HG03442 (cell line): ENCODE results near the gene RUFY4.

Experiments used
- ATAC-seq: cut with Tn5 transposase; IDR thresholded peaks from one replicate; pipeline ENCODE4 v1.9.1; 2021; ENCODE audit warnings: mild to moderate bottlenecking, moderate library complexity; ENCODE audit not compliant: unreplicated experiment

The RUFY4 gene

DNA sequence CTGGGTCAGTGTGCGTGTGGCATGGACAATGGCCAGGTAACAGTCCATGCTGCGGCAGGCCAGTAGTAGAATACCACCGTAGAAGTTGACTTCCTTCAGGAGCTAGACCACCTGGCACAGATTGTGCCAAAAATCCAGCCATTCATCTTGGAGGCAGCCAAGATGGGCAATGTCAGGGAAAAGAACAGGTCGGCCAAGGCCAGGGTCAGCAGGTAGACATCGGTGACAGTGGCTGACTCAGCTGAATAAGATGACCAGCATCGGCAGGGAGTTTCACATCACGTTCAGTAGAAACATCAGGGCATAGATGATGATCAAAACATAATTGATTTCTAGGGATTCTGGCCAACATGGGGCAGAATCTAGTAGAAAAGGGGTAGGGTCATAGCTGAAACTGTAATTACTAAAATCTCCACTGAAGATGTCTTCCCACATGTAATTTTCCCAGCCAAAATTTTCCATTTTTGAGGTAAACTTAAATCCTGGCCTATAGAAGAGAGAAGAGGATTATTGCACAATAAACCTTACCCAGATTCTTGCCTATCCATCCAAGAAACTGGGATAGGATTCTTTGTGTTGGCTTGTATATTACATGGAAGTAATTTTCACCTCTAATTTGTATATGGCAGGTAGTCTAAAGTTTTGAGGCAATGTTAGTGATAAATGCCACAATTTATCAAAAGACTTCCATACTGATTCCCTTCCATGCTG, 7.9 kb upstream of the RUFY4 start:
- no peak for ATAC-seq

DNA sequence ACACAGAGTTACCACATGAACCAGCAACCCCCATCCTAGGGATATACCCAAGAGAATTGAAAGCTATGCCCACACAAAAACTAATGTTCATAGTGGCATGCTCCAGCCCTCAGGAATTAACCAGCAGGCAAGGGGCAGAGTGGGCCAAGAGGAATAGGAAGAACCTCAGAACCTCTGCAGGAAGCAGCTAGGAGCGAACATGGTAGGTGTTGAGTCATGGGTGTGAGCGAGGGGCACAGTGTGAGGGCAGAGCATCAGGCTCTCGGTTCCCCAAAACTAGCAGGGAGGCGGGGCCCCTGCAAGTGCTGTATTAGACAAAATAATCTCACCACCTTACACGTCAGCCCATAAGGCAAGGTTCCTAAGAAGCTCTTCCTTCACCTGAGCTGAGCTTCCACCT, 5.6 kb upstream of the RUFY4 start:
- ATAC-seq = peak; percentile 84

DNA sequence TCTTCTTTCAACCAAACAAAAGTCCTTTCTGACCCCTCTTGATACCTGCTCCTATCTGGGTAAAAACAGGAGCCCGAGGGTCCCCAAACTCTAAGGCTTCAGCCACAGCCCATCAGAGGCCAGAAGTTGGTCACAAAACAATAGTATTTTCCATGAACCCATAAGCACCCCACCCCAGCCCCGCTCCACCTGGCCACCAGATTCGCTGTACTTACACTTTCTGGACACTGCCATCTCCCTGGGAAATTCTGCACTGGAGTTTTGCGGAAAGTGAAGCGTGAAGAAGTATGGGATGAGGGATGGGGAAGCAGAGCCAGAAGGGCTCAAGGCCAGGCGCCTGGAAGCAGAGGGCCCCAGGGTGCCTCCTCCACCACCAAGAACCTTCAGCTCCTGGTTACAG, 5.2 kb upstream of the RUFY4 start:
- no peak for ATAC-seq

DNA sequence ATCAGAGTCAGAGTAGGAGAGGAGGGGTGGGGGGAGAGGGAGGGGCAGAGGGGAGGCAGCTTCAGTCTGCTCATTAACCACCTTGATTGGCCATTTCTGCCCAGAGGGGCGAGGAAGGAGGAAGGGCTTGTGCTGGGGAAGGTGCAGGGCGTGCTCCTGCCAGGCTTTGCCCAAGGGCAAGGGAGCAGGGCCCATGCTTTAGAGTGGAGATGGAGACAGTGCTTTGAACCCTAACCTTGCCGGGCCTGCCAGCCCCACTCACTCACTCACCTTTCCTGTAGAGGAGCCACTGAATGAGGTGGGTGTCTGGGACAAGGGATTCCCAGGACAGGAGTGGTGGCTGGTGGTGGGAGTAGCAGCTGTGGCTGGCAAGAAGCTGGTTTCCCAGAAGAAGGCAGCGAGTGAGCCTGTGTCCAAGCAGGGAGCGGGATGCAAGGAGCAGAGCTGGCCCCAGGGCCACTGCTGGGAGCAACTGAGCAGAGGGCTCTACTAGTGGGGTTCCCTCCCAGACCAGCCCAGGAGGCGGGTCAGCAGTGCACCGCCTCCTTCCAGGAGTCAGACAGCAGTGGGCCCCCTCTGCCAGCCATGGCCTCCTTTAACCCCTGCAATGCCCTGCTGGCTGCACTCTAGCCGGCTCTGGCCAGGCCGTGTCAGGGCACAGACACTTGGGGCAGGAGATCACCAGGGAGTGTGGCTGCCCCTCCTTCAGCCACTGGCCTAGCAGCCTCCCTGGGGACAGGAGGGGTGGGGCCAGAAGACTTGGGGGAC, 3.6 kb upstream of the RUFY4 start:
- no peak for ATAC-seq

DNA sequence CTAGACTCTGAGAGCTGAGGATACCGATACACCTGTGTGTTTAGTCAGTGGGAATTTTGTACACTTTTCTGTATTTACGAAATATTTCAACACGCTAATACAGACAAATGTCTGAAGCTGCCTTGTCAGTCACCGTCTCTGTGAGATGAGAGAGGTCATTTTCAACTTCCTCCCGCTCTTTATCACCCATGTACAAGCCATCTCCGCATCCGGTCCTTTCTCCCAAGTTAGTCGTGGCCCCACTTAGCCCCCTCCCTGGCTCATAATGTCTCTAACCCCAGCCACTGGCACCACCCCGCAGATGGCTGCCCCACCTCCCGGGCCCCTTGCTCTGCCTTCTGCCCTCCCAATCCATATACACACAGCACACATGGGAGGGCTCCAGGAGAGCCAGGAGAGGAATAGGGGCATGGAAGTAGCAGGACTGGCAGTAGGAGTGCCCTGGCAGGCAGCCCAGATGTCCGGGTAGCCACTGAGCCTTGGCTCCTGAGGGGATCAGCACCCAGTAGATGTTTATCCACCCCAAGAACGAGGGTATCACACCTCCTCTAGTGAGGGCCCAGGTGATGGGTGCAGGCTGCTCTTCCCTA, 2.0 kb upstream of the RUFY4 start:
- ATAC-seq = no peak

DNA sequence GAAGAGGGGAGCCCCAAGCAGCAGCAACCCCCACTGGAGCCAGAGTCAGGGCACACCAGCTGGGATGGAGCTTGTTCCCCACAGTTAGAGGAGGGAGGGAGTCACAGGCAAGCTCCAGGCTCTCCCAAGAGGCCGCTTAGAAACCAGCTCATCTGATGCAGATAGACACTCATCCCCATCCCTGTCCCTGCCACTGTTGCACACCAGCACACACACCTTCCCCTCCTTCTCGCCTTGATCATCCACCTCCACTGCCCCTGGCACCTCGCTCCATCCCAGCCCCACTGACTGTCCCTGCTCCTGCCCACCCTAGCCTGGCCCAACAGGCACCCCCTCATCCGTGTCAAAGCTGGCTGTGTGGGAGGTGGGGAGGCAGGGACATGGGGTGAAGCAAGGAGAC, 1.5 kb upstream of the RUFY4 start:
- ATAC-seq = no peak

- ATAC-seq = no peak
Observed at GRCh38 chr2:218069606-218070300, 700 bp downstream of the RUFY4 start.

DNA sequence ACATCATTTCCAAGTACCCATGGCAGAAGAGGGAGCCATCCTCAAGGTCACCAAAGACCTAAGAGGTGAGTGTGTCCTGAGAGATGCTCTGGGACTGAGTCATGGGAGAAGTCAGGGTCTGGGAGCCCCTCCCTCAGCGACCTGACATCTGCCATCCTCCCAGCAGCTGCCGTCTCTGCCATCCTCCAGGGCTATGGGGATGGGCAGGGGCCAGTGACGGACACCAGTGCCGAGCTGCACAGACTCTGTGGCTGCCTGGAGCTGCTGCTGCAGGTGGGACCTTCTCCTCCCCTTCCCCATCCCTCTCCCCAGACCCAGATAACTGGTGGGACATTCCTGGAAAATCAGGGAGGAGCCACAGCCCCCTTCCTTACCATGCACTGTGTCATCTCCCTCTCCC, 1.5 kb downstream of the RUFY4 start:
- ATAC-seq = no peak

- ATAC-seq = no peak
Observed at GRCh38 chr2:218071218-218071937, 2.3 kb downstream of the RUFY4 start.

- no peak for ATAC-seq
Observed at GRCh38 chr2:218072002-218072401, 2.9 kb downstream of the RUFY4 start.

GRCh38 chr2:218072478-218073024, 3.5 kb downstream of the RUFY4 start:
- ATAC-seq = no peak

DNA sequence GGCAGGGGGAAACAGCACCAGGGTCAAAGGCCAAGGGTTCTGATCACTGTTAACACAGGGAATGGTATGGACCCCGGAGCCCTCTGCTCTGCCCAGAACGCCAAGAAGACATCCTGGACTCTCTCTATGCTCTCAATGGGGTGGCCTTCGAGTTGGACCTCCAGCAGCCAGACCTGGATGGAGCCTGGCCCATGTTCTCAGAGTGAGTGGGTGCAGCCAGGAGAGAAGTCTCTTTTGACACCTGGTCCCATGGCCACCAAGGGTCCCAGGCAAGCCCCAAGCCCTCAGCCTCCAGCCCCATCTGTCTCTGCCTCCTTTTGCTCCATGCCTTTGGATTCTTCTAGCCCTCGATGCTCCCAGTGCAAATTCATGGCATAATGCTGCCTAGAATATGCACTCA, 4.1 kb downstream of the RUFY4 start:
- ATAC-seq = no peak

- peak; percentile 50 for ATAC-seq
Observed at GRCh38 chr2:218074031-218074430, 5.0 kb downstream of the RUFY4 start.

DNA sequence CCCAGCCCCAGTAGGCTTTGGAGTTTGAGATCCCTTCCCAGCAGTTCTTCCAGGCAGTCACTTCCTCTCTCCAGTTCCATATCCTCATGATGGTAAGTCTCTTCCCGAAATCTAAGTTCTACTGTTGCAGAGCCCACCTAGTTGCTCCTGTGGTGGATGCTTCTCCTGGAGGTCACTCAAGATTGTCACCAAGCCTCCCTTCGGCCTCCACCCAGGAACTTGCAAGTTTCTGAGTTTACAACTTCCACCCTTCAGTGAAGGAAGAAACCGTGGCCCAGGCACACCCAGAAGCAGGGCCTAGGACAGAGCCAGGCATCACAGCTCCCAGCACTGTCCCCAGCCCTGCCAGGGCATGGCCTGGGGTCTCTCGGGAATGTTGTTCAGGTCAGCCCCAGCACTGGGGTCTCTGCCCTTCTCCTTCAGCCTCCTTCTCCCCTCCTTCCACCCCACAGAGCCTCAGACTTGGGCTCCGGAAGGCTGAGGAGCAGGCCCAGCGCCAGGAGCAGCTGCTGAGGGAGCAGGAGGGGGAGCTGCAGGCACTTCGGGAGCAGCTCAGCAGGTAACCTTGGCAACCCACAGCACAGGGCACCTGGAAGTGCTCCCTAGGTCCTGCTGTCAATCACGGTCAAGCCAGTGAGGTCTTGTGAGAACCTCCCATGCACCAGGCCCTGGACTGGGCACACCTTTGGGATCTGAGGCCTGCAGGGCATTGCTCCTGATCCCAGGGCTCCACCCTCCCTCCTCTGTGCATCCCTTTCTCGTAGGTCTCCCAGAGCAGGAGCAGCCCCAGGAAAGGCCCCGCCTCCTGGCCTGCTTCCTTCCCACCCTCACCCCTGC, 7.1 kb downstream of the RUFY4 start:
- ATAC-seq = no peak

- no peak for ATAC-seq
Observed at GRCh38 chr2:218077464-218078216, 8.6 kb downstream of the RUFY4 start.

GRCh38 chr2:218079943-218080913, 11.2 kb downstream of the RUFY4 start:
- ATAC-seq = no peak

DNA sequence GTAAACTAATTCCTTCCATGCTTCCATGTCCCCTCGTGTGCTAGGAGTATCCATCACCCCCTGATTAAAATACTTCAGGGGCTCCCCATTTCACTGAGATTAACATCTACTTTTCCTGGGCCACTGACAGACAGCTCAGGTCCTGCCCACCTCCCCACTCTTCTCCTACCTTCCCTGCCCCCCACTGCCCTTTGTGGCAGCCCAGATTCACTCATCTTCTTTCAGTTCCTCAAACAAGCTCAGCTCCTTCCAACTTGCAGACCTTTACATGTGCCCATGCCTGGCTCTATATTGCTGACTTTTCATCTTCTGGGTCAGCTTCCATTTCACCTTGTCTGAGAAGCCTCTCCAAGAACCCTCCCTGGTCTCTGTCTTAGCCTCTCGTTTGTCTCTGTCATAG, 12.0 kb downstream of the RUFY4 start:
- peak; percentile 94 for ATAC-seq

DNA sequence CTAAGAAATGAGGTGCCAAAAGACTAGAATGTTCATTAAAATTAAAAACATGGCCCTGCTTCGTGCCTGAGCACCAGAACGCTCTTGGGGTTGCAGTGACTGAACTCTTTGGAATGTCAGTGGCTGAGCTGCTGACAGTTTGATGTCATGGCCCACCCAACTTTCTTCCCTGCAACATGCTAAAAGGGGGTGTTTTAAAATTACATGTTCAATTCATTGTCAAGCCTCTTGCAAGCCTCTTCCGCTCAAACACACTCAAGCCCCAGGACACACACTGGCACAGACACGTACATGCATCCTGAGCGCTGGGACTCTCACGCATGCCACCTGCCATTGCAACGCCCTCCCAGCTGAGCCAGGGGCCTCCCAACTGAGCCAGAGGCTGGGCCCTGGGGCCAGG, 12.6 kb downstream of the RUFY4 start:
- ATAC-seq = no peak
